ENCODE measurements around the gene TP73.

Gene TP73

GRCh38 chr1:3761296-3762010, 109.1 kb downstream of the TP73 start:
- DNase-seq, result no peak
- intact Hi-C loops (cut with DNase I), result no loop called here

- intact Hi-C loops (cut with DNase I), result no loop called here
- DNase-seq, result no peak
Measured at GRCh38 chr1:3762151-3762872, 110.0 kb downstream of the TP73 start.

GRCh38 chr1:3762873-3763228, 110.5 kb downstream of the TP73 start:
- DNase-seq, result no peak
- intact Hi-C loops (cut with DNase I), result no loop called here

DNA sequence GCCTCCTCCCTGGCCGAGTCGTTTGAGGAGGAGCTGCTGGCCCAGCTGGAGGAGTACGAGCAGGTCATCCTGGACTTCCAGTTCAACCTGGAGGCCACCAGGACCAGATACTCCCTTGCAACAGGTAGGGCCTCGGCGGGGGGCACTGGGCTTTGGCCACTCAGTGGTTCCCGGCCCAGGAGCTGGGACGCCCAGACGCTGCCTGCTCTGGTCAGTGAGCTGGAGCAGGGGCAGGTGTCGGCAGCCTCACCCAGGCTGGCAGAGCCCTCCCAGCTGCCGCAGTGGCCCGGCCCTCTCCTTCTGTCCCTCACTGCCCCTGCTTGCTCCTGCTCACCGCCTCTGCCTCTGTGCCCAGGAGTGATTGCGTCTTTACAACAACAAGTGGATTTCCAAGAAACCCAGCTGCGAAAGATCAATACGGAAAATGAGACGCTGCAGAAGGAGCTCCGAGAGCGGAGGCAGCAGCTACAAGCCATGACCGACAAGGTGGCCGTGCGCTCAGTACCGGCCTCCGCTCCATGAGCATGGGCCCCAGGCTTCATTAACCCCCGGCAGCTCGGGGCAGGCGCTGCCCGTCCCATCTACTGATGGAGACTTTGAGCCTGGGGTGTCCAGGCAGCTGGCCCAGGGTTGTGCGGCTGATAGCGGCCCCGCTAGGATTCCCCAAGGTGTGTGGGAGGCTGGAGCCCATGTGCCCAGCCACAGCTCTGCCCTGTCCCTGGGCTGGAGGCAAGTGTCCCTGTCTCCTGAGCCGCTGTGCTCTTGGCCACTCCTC, 111.2 kb downstream of the TP73 start:
- intact Hi-C loops (cut with DNase I), result no loop called here
- no peak for DNase-seq

- intact Hi-C loops (cut with DNase I), result no loop called here
- no peak for DNase-seq
Measured at GRCh38 chr1:3767328-3767925, 115.1 kb downstream of the TP73 start.

GRCh38 chr1:3768811-3769390, 116.6 kb downstream of the TP73 start:
- no peak for DNase-seq
- intact Hi-C loops (cut with DNase I), result no loop called here

GRCh38 chr1:3770047-3770765, 117.9 kb downstream of the TP73 start:
- intact Hi-C loops (cut with DNase I), result no loop called here
- no peak for DNase-seq

- no peak for DNase-seq
- intact Hi-C loops (cut with DNase I), result no loop called here
Measured at GRCh38 chr1:3771108-3772026, 119.1 kb downstream of the TP73 start.

GRCh38 chr1:3772027-3772714, 119.9 kb downstream of the TP73 start:
- peak; percentile 44 to 83 (median 68) for DNase-seq

GRCh38 chr1:3772715-3773571, 120.6 kb downstream of the TP73 start, which contains the start of gene SMIM1:
Gene SMIM1, plus strand, starts transcription at chr1:3772749. Its CDS starts 2,625 bp downstream, at chr1:3775374.
- intact Hi-C loops (cut with DNase I), result no loop called here
- DNase-seq, result no peak

More at GRCh38 chr1:3772027-3772714, 119.9 kb downstream of the TP73 start:
- intact Hi-C loops (cut with DNase I), result no loop called here

DNA sequence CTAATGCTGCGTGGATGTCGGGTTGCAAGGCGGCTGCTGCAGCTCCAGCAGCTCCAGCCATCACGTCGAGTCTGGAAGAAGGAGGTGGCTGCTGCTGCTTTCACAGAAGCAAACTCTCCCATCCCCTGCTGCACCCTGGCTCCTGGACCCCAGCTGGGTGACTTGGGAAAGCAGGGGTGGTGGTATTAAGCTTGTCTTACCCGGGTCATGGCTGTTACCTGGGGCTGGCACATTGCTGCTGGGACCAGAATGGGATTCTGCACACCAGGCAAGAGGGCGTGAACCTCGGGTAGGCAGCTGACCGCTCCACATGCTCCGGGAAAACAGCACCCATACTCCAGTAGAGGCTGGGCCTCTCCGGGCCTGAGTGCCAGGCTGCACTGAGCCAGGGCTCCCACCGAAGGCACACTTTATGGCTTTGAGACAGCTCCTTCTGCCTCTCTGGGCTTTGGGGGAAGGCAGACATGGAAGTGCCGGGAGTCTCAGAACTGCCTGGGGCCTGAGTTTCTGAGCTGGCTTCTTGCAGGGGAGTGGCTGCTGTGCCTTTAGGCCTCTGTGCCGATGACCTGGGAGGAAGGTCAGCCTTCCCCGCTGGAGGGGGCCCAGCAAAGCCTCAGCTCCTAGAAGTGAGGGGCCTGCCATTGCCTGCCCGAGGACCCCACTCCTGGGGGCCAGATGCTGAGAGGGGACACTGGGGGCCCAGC, 121.4 kb downstream of the TP73 start:
- intact Hi-C loops (cut with DNase I), result no loop called here
- DNase-seq, result no peak

GRCh38 chr1:3774276-3774945, 122.1 kb downstream of the TP73 start:
- intact Hi-C loops (cut with DNase I), result no loop called here
- peak in 1 of 42 donors; percentile 54 for DNase-seq

DNA sequence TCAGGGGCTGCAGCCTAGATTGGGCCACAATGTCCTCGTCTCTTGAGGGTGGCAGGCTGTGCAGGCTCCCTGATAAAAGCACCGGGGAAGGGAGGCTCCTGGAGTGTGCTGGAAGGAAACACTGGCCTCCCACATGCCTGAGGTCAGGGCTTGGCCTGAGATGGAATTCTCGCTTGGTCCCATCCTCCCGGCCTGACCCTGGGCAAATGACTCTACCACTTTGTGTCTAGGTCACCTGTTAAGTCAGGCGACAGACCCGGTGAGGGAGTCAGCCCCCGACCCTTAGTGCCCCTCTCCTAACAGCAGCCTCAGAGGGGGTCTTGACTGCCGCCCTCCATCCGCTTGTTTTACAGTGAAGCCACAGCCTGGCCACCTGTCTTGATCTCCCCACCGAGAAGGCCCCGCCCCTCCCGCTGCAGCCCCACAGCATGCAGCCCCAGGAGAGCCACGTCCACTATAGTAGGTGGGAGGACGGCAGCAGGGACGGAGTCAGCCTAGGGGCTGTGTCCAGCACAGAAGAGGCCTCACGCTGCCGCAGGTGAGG, 122.7 kb downstream of the TP73 start:
- intact Hi-C loops (cut with DNase I), result no loop called here
- no peak for DNase-seq

GRCh38 chr1:3775490-3776230, 123.3 kb downstream of the TP73 start:
- intact Hi-C loops (cut with DNase I), result no loop called here
- peak in 22 of 42 donors; percentile 13 to 62 (median 48) for DNase-seq
